Activated T-cell treated with anti-CD3 and anti-CD28 coated beads for 48 hours (primary cell): Measurements from ENCODE around the gene ZACN.

Source experiments
- DNase-seq: peaks from one replicate; pipeline ENCODE4 v3.0.0-alpha.2; 2020; ENCODE audit warnings: low read depth

Gene ZACN

GRCh38 chr17:76103274-76104139 is 24.5 kb downstream of the ZACN start, which contains the start of gene EXOC7:
EXOC7 (minus strand) TSS chr17:76103787; CDS start chr17:76103692, 95 bp downstream.
- DNase-seq, result peak; percentile 94

- no peak for DNase-seq
Observed at GRCh38 chr17:76104140-76104895, 25.3 kb downstream of the ZACN start.

- no peak for DNase-seq
Observed at GRCh38 chr17:76104896-76105231, 25.9 kb downstream of the ZACN start.

- DNase-seq, result no peak
Observed at GRCh38 chr17:76106703-76107102, 27.7 kb downstream of the ZACN start.

- DNase-seq, result no peak
Observed at GRCh38 chr17:76107509-76107908, 28.5 kb downstream of the ZACN start.

- DNase-seq, result no peak
Observed at GRCh38 chr17:76111956-76112355, 33.0 kb downstream of the ZACN start.

- DNase-seq, result no peak
Observed at GRCh38 chr17:76115138-76115754, 36.3 kb downstream of the ZACN start.

GRCh38 chr17:76119409-76120371 is 40.7 kb downstream of the ZACN start:
- DNase-seq, result no peak

GRCh38 chr17:76120658-76121008 is 41.7 kb downstream of the ZACN start:
- no peak for DNase-seq

GRCh38 chr17:76121932-76122430 is 43.0 kb downstream of the ZACN start:
- DNase-seq, result no peak

- no peak for DNase-seq
Observed at GRCh38 chr17:76122431-76123190, 43.6 kb downstream of the ZACN start.

- DNase-seq, result no peak
Observed at GRCh38 chr17:76123191-76123499, 44.2 kb downstream of the ZACN start.

- DNase-seq, result no peak
Observed at GRCh38 chr17:76123749-76124581, 45.0 kb downstream of the ZACN start.

- DNase-seq, result no peak
Observed at GRCh38 chr17:76124582-76125390, 45.8 kb downstream of the ZACN start.

GRCh38 chr17:76125391-76125675 is 46.4 kb downstream of the ZACN start:
- DNase-seq, result no peak

- DNase-seq, result no peak
Observed at GRCh38 chr17:76125922-76126321, 46.9 kb downstream of the ZACN start.

- DNase-seq, result no peak
Observed at GRCh38 chr17:76130473-76130872, 51.5 kb downstream of the ZACN start.

GRCh38 chr17:76131051-76131691 is 52.2 kb downstream of the ZACN start:
- DNase-seq, result no peak
